OCI-M2 (cell line): ENCODE data around the gene MBTPS2.
A peak's percentile ranks its signal among the peaks of the same experiment; 100 is the strongest.
"Not testable (repeated sequence)": the region's sequence is repeated elsewhere in the genome, so short reads cannot be mapped to it uniquely, and the experiment has no call there.

Experiments
- DNase-seq: peaks from one replicate; lab custom pipeline; 2025; ENCODE audit not compliant: unreplicated experiment; lab: John Stamatoyannopoulos, UW

MBTPS2 gene

DNA sequence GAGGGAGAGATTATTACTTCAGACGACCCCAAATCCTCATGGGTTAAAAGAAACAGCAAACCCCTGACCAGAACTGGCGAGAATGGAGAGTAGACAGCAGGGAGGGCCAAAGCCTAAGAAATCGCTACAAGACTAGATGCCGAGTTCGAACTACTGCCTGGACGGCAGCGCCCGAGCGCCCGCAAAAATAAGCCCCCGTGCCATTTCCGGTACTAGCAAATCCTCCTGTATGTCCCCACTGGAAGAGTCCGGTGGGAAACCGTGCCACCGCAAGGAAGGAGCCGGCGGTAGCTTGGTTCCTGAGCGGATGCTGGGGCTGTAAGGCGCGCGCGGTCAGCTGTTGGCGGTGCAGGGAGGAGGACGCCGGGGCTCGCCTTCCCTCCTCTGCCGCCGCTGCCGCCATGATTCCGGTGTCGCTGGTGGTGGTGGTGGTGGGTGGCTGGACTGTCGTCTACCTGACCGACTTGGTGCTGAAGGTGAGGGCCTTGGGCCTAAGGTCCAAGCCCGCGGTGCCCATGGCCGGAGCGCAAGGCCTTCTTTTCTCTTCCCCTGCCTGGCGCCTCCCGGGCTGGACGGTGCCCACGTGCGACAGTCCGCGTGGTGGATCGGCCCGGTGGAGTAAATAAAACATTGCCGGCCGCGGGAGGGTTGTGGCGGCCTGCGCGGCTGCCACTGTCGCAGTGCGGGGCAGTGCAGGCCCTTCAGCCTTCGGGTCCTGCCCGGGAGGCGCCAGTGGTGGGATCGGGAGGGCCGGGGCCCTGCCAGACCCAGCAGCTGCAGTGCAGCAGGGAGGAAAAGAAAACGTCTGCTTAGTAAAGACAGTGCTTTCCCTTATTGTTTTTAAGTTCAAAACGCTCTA lies at the start of gene MBTPS2:
Gene MBTPS2 (plus strand): TSS at position 284 of the 859 bp plus-strand sequence. CDS start 118 bp downstream, at position 402.
- DNase-seq: peak; percentile 72

DNA sequence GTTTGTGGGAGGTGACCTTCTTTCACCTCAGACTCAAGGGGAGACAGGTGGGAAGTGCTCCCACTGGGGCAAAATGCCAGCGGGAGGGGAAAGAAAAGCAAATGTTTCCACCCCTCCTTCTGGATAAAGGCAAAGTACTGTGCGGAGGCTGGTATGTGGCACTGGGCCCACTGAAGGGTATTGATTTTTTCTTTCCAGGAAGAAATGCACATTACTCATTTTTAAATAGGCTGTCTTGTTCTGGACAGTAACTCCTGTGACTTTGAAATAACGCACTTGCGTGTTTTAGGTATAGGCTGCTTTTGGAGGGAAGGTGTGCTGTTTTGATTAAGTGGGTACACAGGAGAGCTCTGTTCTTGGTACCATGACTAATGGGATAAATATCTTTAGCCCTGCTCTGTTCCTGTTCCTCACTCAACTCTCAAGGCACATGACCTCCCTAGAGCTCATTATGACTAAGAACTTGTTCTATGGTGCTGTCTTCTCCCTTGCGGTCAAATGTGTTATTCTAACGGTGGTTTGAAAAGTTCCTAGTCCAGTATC lies 40.7 kb upstream of the MBTPS2 start:
- DNase-seq: no peak

DNA sequence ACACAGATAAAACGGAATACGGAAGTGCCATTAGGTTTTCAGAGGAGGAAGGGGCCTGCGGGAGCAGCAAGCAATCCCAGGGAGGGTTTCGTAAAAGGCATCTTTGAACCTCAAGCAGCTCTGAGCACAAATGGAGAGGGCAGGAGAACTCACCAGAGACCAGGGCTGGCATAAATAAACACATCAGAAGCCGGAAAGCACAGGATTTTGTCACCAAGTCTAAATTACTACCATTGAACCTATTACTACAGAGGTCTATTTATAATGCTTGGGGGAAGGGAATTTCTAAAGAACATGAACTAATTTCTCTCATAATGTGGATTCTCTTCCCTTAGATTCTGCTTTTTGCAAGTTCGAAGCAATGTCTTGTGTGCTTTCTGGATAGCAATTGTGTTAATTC lies 39.6 kb upstream of the MBTPS2 start:
- DNase-seq: no peak

DNA sequence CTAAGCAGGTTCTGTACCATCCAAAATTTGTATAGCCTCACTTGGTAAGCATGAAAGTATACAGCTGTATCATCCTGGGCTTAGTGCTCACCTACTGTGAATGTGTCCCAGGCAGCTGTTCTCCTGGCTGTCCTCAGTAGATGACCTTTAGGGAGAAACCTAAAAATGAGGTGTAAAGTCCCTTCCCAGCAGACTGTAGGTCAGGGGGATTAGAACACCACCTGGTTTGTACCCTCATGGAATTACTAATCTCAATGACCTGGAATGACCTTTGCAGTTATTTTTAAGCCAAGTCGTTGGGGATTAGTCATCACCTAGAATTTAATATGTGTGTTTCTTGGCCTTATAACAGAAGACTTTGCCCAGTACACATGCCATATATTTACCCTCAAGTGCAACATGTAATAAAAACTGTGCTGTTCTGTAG lies 39.1 kb upstream of the MBTPS2 start:
- no peak for DNase-seq

DNA sequence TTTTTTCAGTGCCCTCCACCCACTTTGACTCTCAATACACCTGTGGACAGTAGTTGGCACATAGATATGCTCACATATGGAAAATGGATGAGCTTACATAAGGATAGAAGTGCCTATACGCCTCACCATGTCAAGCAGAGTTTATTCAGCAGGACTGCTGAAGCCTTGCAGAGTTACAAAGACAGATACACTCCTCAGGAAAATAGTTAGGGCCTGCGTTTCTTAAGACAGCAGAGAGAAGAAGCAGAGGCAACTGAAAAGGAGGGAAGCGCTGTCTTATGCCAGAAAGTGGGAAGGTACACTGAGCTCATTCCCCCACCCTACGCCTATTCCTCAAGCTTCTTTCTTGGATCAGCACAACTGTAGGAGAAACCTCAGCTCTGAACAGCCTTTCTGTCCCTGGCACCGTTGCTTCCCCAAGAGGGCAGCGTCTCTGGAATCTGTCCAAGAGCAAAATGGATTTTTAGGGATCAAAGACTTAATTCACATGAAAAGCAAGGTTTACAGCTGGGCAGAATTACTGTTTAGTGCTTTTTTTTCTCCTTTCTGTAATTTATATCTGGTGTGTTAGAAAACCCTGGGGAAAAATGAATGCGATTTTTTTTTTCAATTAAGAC lies 37.3 kb upstream of the MBTPS2 start:
- DNase-seq: no peak

DNA sequence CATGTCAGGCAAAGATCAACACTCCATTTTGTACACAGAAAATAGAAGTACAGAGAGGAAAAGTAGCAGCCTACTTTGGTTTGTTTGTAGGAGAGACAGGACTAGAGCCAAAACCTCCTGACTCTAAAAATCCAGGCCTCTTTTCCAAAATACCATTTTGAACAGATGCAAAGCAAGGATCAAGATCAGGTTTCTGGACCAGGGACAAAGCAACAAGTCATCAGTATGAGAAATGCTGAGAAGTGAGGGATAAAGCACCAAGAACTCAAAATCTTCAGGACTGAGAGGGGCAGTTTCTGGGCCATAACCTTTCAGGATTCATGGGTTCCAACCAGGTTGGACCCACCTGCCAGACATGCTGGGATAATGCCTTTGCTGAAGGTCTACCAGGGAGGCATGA lies 36.6 kb upstream of the MBTPS2 start:
- no peak for DNase-seq

DNA sequence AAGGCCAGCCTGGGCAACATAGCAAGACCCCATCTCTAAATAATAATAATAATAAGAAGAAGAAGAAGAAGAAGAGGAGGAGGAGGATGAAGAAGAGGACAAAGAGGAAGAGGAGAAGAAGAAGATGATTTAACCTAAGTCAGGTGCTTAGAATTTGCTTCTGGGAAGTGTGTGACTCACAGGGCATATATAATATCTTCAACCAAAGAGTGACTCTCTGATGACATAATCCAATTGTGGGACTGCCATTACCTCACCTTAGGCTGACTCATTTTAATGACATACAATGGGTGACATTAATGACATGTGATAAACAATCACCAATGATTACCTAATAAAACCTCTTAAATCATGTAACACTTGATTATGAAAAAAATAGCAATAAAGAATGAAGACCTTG lies 32.7 kb upstream of the MBTPS2 start:
- DNase-seq: no peak

DNA sequence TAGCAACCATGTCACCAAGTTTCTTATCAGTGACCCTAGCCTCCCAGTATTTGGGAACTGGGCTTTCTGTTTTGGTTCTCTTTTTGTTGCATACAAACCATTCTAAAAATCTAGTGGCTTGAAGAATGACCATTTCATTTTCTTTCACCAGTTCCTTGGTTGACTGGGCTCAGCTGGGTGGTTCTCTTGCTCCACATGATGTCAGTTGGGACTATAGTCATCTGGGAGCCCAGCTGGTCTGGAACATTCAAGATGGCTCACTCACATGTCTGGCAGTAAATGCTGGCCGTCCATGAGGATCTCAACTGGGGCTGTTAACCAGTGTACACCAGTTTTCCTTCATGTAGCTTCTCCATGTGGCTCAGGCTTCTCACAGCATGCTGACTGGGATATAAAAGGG lies 27.6 kb upstream of the MBTPS2 start:
- DNase-seq: no peak

DNA sequence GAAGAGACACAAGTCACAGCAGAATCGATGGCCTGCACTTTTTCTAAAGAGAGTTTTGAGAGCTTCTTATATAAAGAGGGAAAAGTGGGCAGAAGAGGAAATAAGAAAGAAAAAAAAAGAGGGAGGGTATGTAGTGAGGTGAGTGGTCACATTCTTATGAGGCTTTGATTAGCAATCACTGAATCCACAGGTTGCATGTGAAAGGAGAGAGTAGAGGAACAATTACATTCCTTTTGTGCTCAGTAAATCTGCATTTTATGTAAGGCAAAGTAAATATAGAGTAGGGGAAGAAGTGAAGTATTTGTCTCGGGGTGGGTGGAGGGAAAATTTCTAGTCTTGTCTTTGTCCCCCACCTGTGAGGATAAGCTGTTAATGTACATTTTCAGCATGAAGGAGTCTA lies 26.8 kb upstream of the MBTPS2 start:
- no peak for DNase-seq

DNA sequence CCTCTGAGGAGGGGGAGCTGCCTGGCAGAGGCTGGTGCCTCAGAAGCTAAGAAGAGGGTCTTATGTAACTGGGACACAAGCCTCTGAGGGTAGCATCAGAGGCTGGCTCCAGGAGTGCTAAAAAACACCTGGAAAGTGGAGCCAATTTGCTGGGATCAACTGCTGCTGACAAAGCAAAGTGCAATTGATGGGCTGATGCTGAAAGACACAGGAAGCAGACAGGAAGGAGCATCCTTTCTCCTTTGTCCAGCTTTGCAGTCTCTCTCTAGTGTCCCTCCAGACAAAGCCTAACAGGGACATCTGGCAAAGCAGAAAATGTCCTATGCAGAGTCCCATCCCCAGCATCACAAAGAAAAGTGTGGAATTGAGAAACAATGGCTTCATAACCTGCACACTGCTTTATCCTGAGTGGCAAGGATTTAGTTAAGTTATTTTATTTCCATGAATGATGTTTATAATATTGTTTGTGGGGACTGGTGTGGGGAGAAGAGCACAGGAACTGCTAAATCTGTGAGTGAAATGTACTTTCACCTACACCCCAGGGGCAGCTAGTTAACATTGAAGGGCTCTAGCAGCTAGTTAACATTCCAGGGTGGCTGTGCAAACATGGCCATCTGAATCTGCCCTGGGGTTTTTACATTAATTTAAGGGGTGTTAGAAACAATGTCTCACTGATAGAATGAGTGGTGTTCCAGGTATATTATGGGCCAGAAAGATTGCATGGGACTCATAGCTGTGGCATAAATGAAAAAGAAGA lies 25.6 kb upstream of the MBTPS2 start:
- no peak for DNase-seq

DNA sequence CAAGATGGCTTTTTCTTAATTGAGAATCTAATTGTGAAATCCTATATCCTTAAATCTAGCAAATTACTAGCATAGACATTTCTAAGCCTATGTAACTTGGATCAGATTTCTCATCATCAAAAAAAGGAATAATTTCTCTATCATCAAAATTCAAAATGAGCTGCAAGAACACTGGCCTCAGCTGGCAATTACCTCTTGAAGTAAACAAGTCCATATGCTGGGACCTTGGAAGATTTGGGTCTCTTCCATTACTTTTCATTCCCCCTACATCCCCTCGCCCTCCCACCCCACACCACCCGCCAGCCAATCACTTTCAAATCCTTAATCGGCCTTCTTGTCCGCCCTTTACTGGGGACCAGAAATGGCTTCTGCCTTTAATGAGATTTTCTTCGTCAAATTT lies 23.3 kb upstream of the MBTPS2 start:
- DNase-seq: no peak

DNA sequence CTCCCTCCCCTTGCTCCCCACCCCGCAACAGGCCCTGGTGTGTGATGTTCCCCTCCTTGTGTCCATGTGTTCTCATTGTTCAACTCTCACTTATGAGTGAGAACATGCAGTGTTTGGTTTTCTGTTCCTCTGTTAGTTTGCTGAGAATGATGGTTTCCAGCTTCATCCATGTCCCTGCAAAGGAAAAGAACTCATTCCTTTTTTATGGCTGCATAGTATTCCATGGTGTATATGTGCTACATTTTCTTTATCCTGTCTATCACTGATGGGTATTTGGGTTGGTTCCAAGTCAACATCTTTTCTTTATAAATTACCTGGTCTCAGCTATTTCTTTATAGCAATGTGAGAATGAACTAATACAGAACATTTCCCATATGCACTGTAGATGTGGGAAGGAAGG lies 19.2 kb upstream of the MBTPS2 start:
- not testable (repeated sequence) for DNase-seq

DNA sequence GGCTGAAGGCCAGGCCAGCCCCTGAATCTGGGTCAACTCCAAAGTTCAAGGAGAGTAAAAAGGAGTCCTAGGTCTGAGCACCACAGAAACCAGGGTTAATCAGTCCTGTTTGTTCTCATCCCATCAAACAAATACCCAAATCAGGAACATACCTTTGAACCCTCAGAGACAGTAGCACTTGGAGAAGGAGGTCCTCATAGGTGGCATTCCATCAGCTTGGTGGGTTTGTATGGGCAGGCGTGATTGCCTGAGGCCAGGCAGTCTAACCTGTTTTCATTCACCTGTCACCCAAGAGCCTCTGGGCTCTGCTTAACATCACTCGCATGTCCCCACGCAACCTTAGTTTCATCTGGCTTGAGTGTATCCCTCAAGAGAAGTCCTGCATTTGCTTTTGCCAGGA lies 17.5 kb upstream of the MBTPS2 start:
- no peak for DNase-seq

DNA sequence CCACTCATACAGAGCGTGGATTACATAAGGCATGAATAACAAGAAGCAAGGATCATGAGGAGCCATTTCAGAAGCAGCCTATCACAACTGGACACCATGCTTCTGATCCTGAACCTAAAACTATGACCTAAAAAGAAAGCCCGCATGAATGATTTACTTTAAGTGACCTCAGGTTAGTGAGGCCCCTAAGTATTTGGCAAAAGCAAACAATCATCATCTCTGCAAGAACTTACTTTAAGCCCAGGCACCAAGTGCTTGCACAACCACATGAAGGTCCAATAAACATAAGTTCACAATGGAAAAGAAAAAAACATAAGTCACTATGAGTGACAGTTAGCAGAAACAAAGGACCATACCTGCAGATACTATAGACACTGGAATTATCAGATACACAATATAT lies 7.9 kb upstream of the MBTPS2 start:
- no peak for DNase-seq

DNA sequence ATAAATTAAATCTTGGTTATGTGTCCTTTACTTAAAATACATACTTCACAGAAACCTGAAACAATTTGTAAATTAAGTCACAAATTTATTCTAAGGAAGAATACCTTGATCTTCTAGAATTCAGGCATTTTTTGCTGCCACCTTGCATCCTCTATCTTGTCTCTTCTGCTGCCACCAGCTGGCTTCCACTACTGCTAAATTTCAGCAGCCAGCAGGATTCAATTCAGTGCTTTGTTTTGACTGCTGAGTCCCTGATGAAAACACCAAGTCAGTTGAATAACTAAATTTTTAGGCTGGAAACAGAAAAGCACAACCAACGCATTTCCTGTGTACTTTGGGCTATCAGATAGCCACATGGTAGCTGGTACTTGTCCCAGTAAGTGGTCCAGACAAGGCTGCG lies 2.4 kb upstream of the MBTPS2 start:
- no peak for DNase-seq

DNA sequence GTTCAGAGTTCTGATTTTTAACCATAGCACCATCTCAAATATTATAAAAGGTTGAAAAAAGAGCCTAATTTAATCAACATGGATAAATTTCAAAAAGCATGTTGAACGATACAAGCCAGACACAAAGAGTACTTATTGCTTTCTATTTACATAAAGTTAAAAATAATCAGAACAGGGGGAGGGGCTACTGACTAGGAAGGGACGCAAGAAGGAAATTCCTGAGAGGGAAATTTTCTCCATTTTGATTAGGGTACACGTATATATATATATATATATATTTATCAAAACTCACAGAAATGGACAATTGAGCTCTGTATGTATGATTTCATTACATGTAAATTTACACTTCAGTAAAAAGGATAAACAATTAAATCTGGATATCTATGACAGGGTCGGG lies 482 bp upstream of the MBTPS2 start:
- no peak for DNase-seq

DNA sequence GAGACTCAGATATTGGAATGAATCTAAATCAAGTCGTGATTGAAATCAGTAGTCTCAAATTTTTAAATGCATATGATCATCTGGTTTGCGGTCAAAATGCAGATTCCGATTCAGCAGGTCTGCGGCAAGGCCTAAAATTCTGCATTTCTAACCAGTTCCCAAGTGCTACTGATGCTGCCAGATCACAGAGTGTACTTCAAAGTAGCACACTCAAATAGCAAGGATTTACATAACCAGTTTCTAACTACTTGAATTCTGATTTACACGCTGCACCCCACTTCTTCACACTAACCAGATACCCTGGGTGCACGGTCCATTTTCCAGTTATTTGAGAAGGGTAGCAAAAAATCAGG lies 752 bp downstream of the MBTPS2 start:
- no peak for DNase-seq

DNA sequence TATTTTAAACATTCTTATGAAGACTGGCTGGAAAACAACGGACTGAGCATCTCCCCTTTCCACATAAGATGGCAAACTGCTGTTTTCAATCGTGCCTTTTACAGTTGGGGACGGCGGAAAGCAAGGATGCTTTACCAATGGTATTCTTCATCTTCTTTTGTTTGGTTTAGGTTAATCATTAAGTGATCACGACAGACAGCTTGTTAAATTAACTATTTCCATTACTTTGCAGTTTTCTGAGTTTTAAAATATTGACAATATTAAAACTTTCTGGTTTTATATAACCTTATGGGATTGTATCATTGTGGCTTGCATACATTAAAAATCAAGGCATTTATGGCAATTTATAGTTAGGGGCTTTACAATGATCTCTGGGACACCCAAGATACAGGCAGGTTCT lies 3.8 kb downstream of the MBTPS2 start:
- no peak for DNase-seq

DNA sequence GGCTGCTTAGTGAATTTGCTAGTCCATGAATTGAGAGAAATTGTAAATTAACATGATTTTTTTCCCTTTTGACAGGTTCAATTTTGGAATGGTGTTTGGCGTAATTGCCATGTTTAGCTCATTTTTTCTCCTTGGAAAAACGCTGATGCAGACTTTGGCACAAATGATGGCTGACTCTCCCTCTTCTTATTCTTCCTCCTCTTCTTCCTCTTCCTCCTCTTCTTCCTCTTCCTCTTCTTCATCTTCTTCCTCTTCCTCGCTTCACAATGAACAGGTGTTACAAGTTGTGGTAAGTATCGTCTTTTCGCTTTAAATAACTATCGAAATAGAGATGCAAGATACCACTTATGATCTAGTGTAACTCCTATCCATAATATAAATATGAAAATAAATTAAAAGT lies 5.7 kb downstream of the MBTPS2 start:
- no peak for DNase-seq

DNA sequence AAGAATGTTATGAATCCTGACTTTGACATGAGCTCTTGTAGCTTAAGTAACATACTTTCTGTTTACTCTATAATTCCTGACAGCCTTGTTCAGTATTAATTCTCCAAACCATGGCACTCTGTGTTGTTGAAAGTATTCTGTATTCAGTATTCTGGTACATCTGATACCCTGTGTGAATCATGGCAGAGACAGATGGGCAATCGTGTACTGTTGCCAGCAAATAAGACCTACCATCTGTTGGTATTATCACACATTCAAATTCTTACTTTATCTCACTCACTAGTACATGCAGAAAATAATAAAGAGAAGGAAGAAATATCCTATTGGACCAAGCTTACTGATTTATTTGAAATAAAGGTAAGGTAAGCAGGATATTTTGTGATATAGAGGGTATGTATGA lies 7.9 kb downstream of the MBTPS2 start:
- no peak for DNase-seq

DNA sequence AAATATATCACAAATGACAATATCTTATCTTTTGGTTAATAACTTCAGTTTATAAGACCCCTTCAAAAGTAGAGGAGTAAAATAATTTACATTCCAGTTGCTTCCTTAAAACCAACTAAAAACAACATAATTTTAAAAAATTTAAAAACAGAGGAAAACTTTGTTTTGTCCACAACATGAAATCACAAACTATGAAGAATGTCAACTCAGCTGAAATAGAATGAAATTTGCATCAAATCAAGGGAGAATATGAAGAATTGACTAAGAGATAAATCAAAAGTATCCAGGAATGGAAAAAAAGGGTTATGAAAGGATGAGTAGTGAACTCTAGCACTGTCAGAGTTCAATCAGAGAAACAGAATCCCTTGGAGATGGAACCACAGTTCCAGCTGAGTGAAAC lies 14.2 kb downstream of the MBTPS2 start:
- no peak for DNase-seq

DNA sequence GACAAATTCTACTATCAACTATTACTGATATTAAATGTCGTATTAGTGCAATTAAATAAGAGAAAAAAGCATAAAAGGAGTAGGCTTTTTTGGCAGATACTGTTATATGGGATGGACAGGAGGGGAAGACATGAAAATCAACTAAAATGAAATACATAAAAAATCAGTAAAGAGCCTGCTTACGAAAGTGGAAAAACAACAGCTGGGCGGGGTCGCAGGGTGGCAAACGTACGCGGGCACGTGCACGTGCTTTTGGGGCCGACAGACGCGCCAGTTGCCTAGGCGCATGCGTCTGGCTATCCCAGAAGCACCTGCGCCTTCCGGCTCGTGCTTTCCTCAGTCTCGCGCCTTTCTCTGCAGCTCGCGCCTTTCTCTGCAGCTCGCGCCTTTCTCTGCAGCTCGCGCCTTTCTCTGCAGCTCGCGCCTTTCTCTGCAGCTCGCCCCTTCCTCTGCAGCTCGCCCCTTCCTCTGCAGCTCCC lies 16.6 kb downstream of the MBTPS2 start, which contains the start of gene YY2:
Gene YY2 (plus strand): TSS at position 51 of the 479 bp plus-strand sequence. CDS start 498 bp downstream, outside the sequence.
- no peak for DNase-seq
